Endothelial cell of umbilical vein (primary cell): ENCODE data around the gene RHOBTB1. TPM values are rescaled to one million over a fixed set of nuclear protein-coding genes. Genes with fewer than 3 reads are reported as not detected.

ENCODE experiments used
- BruUV-seq: library from RNA; stranded (reverse); fragments of 400-500 nt; replicated peaks from 2 replicates; lab custom pipeline; 2021; lab: Mats Ljungman, UMichigan
- CTCF ChIA-PET: fragments of 300-600, 350-600 bp; sonication (Branson Sonifier 250); formaldehyde crosslinking; loops from one replicate; lab custom pipeline; 2021; ENCODE audit warnings: antibody characterized with exemption, inconsistent platforms; lab: Charles Lee
- POLR2A ChIA-PET: fragments of 300-600, 350-600 bp; sonication (Branson Sonifier 250); formaldehyde crosslinking; loops from one replicate; lab custom pipeline; 2021; ENCODE audit warnings: antibody characterized with exemption, inconsistent platforms; lab: Charles Lee
- DNase-seq: peaks from one replicate; pipeline ENCODE4 v3.0.0-alpha.2; 2011; ENCODE audit warnings: low read depth, low spot score
- FAIRE-seq: peaks from 2 replicates; lab custom pipeline; 2011; peaks lifted over from hg19 to GRCh38; lab: Jason Lieb, UNC
- H2AFZ ChIP-seq: 2 replicates; pipeline ENCODE4 v1.6.0; 2012; ENCODE audit warnings: low read depth, low read length, control low read depth, inconsistent platforms
- H3K27ac ChIP-seq: 2 replicates; pipeline ENCODE4 v1.5.1; 2011; ENCODE audit warnings: low read depth, mild to moderate bottlenecking, control low read depth, low read length, moderate library complexity; ENCODE audit not compliant: insufficient read depth
- H3K27me3 ChIP-seq, 2 experiments: 2 replicates each; pipeline versions ENCODE4 v1.6.0 to v1.6.1; 2011; ENCODE audit warnings: low read length in 2 of 2, mixed read lengths in 1 of 2; ENCODE audit not compliant: control insufficient read depth in 2 of 2, insufficient read depth in 2 of 2
- H3K36me3 ChIP-seq, 2 experiments: 2 replicates in 1 of 2; 3 replicates in 1 of 2; pipeline ENCODE4 v1.5.1; 2011; ENCODE audit warnings: low read length in 2 of 2, mild to moderate bottlenecking in 1 of 2, moderate library complexity in 1 of 2; ENCODE audit not compliant: control insufficient read depth in 2 of 2, insufficient read depth in 2 of 2; ENCODE audit errors: extremely low read depth in 1 of 2
- H3K4me1 ChIP-seq: 3 replicates; pipeline ENCODE4 v1.5.1; 2011; ENCODE audit warnings: mild to moderate bottlenecking, low read length; ENCODE audit not compliant: control insufficient read depth, insufficient read depth; ENCODE audit errors: extremely low read depth
- H3K4me2 ChIP-seq: 2 replicates; pipeline ENCODE4 v1.6.1; 2011; ENCODE audit warnings: low read length, control low read depth, mixed read lengths; ENCODE audit not compliant: insufficient read depth
- H3K4me3 ChIP-seq, 3 experiments: fragments of 200-600 bp in 1 of 3; sonication (generic), shearing (Covaris generic) in 1 of 3; replicated peaks in 1 of 3; 2 replicates each; pipeline ENCODE4 v1.5.1; 2011 to 2016; ENCODE audit warnings: control low read depth in 3 of 3, low read length in 3 of 3, mild to moderate bottlenecking in 2 of 3, inconsistent platforms in 1 of 3, low read depth in 1 of 3, moderate library complexity in 1 of 3; ENCODE audit not compliant: insufficient read depth in 1 of 3
- H3K79me2 ChIP-seq: 2 replicates; pipeline ENCODE4 v1.6.0; 2012; ENCODE audit warnings: low read length, inconsistent platforms; ENCODE audit not compliant: control insufficient read depth, insufficient read depth
- H3K9ac ChIP-seq: replicated peaks from 2 replicates; pipeline ENCODE3; 2011; ENCODE audit warnings: low read length, control low read depth; ENCODE audit not compliant: insufficient read depth; ENCODE audit errors: extremely low read depth
- H3K9me1 ChIP-seq: replicated peaks from 3 replicates; pipeline ENCODE4 v1.6.0; 2011; ENCODE audit warnings: mild to moderate bottlenecking, low read length; ENCODE audit not compliant: control insufficient read depth, insufficient read depth; ENCODE audit errors: extremely low read depth
- H3K9me3 ChIP-seq: replicated peaks from 2 replicates; pipeline ENCODE4 v1.5.1; 2012; ENCODE audit warnings: low read length, inconsistent platforms; ENCODE audit not compliant: control insufficient read depth, insufficient read depth
- H4K20me1 ChIP-seq: replicated peaks from 2 replicates; pipeline ENCODE3; 2011; ENCODE audit warnings: mild to moderate bottlenecking, low read length; ENCODE audit not compliant: control insufficient read depth, insufficient read depth; ENCODE audit errors: extremely low read depth
- CTCF ChIP-seq, 2 donors: IDR thresholded peaks; 1 replicate in 1 of 2; 2 replicates in 1 of 2; pipeline ENCODE4 v1.5.1; 2011; ENCODE audit warnings: low read length in 2 of 2, mild to moderate bottlenecking in 2 of 2, moderate library complexity in 2 of 2, control low read depth in 1 of 2, inconsistent platforms in 1 of 2, low read depth in 1 of 2; ENCODE audit not compliant: insufficient read depth in 1 of 2; ENCODE audit errors: extremely low read depth in 1 of 2
- EZH2 ChIP-seq: IDR thresholded peaks from 2 replicates; pipeline ENCODE4 v1.6.1; 2012; ENCODE audit warnings: borderline replicate concordance, low read depth, mild to moderate bottlenecking, moderate library complexity, low read length, inconsistent platforms; ENCODE audit not compliant: severe bottlenecking
- FOS ChIP-seq: IDR thresholded peaks from 2 replicates; pipeline ENCODE4 v1.6.1; 2011; ENCODE audit warnings: mild to moderate bottlenecking, low read length, moderate library complexity, borderline replicate concordance; ENCODE audit not compliant: insufficient read depth
- GATA2 ChIP-seq: IDR thresholded peaks from 2 replicates; pipeline ENCODE4 v1.7.0; 2011; ENCODE audit warnings: low read depth, mild to moderate bottlenecking, moderate library complexity, mixed read lengths, low read length; ENCODE audit not compliant: insufficient read length, insufficient read depth
- JUN ChIP-seq: IDR thresholded peaks from 2 replicates; pipeline ENCODE4 v1.6.1; 2011; ENCODE audit warnings: borderline replicate concordance, low read depth; ENCODE audit not compliant: insufficient read length, insufficient read depth
- MAX ChIP-seq: IDR thresholded peaks from 2 replicates; pipeline ENCODE4 v1.6.1; 2011; ENCODE audit not compliant: insufficient read depth, insufficient read length
- MYC ChIP-seq: IDR thresholded peaks from one replicate; pipeline ENCODE4 v1.6.1; 2011; ENCODE audit warnings: mild to moderate bottlenecking, low read depth, low read length
- POLR2A ChIP-seq: IDR thresholded peaks from 2 replicates; pipeline ENCODE4 v1.6.1; 2012; ENCODE audit warnings: low read depth, mild to moderate bottlenecking, control low read depth, low read length
- POLR2AphosphoS5 ChIP-seq: IDR thresholded peaks from 2 replicates; pipeline ENCODE4 v1.6.1; 2012; ENCODE audit warnings: low read depth, mild to moderate bottlenecking, control low read depth, low read length, moderate library complexity; ENCODE audit not compliant: insufficient read depth
- dilution Hi-C: fragments of 300-500 bp; cut with MboI; formaldehyde crosslinking; loops from one replicate; pipeline ENCODE4 v1.15.0; 2019; ENCODE audit warnings: low sequenced_read_pairs; ENCODE audit not compliant: extremely low pct_ligation_motif_present
- intact Hi-C: fragments of 100-400 bp; cut with micrococcal nuclease; formaldehyde crosslinking; loops from one replicate; pipeline ENCODE4 v1.10.0; 2022
- polyA plus RNA-seq, 4 experiments: library from polyadenylated mRNA; depleted of rRNA in 3 of 4; stranded (reverse) in 3 of 4; unstranded in 1 of 4; fragments of >200 nt; gene quantifications; 2 replicates each; pipeline versions ENCODE4 v1.2.1 to v1.2.3, GENCODE V29; 2011 to 2012; ENCODE audit warnings: missing spikeins in 1 of 4
- total RNA-seq: library from RNA; stranded (reverse); gene quantifications from 2 replicates; pipeline ENCODE4 v1.2.3, GENCODE V29; 2021

Gene RHOBTB1
- total and polyA plus RNA-seq, 2 donors (not counting 3 experiments of a cell fraction or from before 2014, with no cell fraction given): 21.2 to 31.0 TPM

- FAIRE-seq: no peak
- H3K4me3 ChIP-seq: no peak overlapping the region
- H2AFZ ChIP-seq: no peak overlapping the region
- no peak overlapping the region for H3K9ac ChIP-seq
- dilution Hi-C loops (no loop called here), intact Hi-C loops (loop anchor here (5.0 kb wide), 1 partner anchor 797 kb away; no protein-coding TSS in a partner anchor)
- TF ChIP-seq POLR2A: no peak
- no peak for TF ChIP-seq JUN
- no peak for TF ChIP-seq MYC
- no peak for TF ChIP-seq FOS
- TF ChIP-seq EZH2: no peak
- TF ChIP-seq POLR2AphosphoS5: no peak
- TF ChIP-seq GATA2: no peak
- TF ChIP-seq MAX: no peak
- no peak for TF ChIP-seq CTCF (IDR thresholded peaks at IDR 0.05; ENCODE audit: extremely low read depth in 1 of 2, insufficient read depth in 1 of 2, low read depth in 1 of 2, low read length in 2 of 2)
- CTCF ChIA-PET: no interaction called here
- no peaks in the 10 kb centered on the region for H3K27me3 ChIP-seq
- peaks cover 44% of the 10 kb centered on the region for H3K4me1 ChIP-seq
- H3K4me2 ChIP-seq: no peak overlapping the region
- H3K9me1 ChIP-seq: no peaks in the 10 kb centered on the region
- no peaks in the 10 kb centered on the region for H3K36me3 ChIP-seq
- no peak overlapping the region for H3K27ac ChIP-seq
- POLR2A ChIA-PET: no interaction called here
- H3K79me2 ChIP-seq: no peaks in the 10 kb centered on the region
- BruUV-seq: no TSS peak
- no peaks in the 10 kb centered on the region for H3K9me3 ChIP-seq
- no peak for DNase-seq
- H4K20me1 ChIP-seq: no peaks in the 10 kb centered on the region
Observed at GRCh38 chr10:60825520-60825919, 118.5 kb downstream of the RHOBTB1 start.
